HEK293T (cell line): ENCODE measurements around the gene CDH4.

Experiments
- ARNT ChIP-seq: fragments of 450-650 bp; IDR thresholded peaks from 2 replicates; pipeline ENCODE4 v1.6.1; 2017; ENCODE audit warnings: mild to moderate bottlenecking
- ELF4 ChIP-seq: fragments of 450-650 bp; IDR thresholded peaks from 2 replicates; pipeline ENCODE4 v1.6.1; 2017; ENCODE audit warnings: antibody characterized with exemption
- FOXK2 ChIP-seq: fragments of 450-650 bp; IDR thresholded peaks from 2 replicates; pipeline ENCODE4 v1.6.1; 2016; ENCODE audit warnings: mild to moderate bottlenecking
- FOXM1 ChIP-seq: fragments of 450-650 bp; IDR thresholded peaks from 2 replicates; pipeline ENCODE4 v1.6.1; 2017; ENCODE audit warnings: mild to moderate bottlenecking, borderline replicate concordance
- HDGF ChIP-seq: fragments of 450-650 bp; IDR thresholded peaks from 2 replicates; pipeline ENCODE4 v1.6.1; 2017; ENCODE audit warnings: antibody characterized with exemption, borderline replicate concordance
- L3MBTL2 ChIP-seq: fragments of 450-650 bp; conservative IDR thresholded peaks from 2 replicates; pipeline ENCODE4 v1.6.1; 2016; ENCODE audit warnings: mild to moderate bottlenecking
- NFRKB ChIP-seq: fragments of 450-650 bp; IDR thresholded peaks from 2 replicates; pipeline ENCODE4 v1.6.1; 2016; ENCODE audit warnings: mild to moderate bottlenecking, moderate library complexity
- SUZ12 ChIP-seq: fragments of 450-650 bp; IDR thresholded peaks from 2 replicates; pipeline ENCODE4 v1.6.1; 2016; ENCODE audit warnings: mild to moderate bottlenecking
- TARDBP ChIP-seq: fragments of 450-650 bp; IDR thresholded peaks from 2 replicates; pipeline ENCODE4 v1.6.1; 2016

DNA sequence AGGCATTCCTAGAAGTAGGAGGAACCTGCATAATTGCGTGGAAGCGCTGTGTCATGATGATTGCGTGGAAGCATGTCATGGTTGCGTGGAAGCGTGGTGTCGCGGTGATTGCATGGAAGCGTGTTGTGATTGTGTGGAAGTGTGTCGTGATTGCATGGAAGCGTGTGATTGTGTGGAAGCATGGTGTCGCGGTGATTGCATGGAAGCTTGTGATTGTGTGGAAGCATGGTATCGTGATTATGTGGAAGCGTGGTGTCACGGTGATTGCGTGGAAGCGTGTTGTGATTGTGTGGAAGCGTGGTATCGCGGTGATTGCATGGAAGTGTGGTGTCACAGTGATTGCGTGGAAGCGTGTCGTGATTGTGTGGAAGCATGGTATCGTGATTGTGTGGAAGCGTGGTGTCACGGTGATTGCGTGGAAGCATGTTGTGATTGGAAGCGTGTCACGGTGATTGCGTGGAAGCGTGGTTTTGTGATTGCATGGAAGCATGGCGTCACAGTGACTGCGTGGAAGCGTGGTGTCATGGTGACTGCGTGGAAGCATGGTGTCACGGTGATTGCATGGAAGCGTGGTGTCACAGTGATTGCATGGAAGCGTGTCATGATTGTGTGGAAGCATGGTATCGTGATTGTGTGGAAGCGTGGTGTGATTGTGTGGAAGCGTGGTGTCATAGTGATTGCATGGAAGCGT is 667.8 kb downstream of the CDH4 start:
- TF ChIP-seq ELF4 (no peak), ARNT (no peak), FOXK2 (no peak), FOXM1 (no peak), SUZ12 (no peak), NFRKB (no peak), HDGF (no peak), L3MBTL2 (no peak), TARDBP (no peak)
